IMR-90 (cell line): ENCODE measurements around the gene GSG1L. TPM values are rescaled to one million over a fixed set of nuclear protein-coding genes. Genes with fewer than 3 reads are reported as not detected.

Experiments used
- ATAC-seq: fragments of 200-7000 bp; cut with Tn5 transposase; 2 replicates; pipeline ENCODE4 v1.9.1; 2020; ENCODE audit warnings: low read depth, mild to moderate bottlenecking, moderate library complexity
- BruUV-seq: library from RNA; stranded (reverse); fragments of 400-500 nt; replicated peaks from 2 replicates; lab custom pipeline; 2021; lab: Mats Ljungman, UMichigan
- CTCF ChIA-PET: fragments of 300-600 bp; formaldehyde crosslinking; extraction: SDS; loops from one replicate; lab custom pipeline; 2021; ENCODE audit warnings: antibody characterized with exemption; lab: Yijun Ruan, JAX
- POLR2A ChIA-PET: fragments of 300-600 bp; sonication (Branson Sonifier 250); formaldehyde crosslinking; loops from one replicate; lab custom pipeline; 2022; ENCODE audit warnings: antibody characterized with exemption; ENCODE audit not compliant: unreplicated experiment; lab: Charles Lee
- DNase-seq: peaks from one replicate; pipeline ENCODE4 v3.0.0; 2013
- H2AFZ ChIP-seq: replicated peaks from 2 replicates; pipeline ENCODE3; 2013; ENCODE audit warnings: low read length, mild to moderate bottlenecking; ENCODE audit not compliant: poor library complexity
- H2AK5ac ChIP-seq: 2 replicates; pipeline ENCODE4 v1.6.1; 2013; ENCODE audit warnings: low read depth, low read length, inconsistent platforms
- H2AK9ac ChIP-seq: replicated peaks from 2 replicates; pipeline ENCODE3; 2013; ENCODE audit warnings: mild to moderate bottlenecking, low read depth, low read length, moderate library complexity; ENCODE audit not compliant: poor library complexity
- H2BK120ac ChIP-seq: 2 replicates; pipeline ENCODE4 v1.6.1; 2013; ENCODE audit warnings: low read depth, low read length, inconsistent platforms
- H2BK15ac ChIP-seq: 3 replicates; pipeline ENCODE4 v1.6.1; 2013; ENCODE audit warnings: low read depth, low read length, inconsistent platforms
- H2BK20ac ChIP-seq: 2 replicates; pipeline ENCODE4 v1.6.1; 2013; ENCODE audit warnings: low read depth, mild to moderate bottlenecking, inconsistent platforms, low read length, moderate library complexity
- H2BK5ac ChIP-seq: 2 replicates; pipeline ENCODE4 v1.6.1; 2013; ENCODE audit warnings: mild to moderate bottlenecking, low read depth, low read length, inconsistent platforms; ENCODE audit not compliant: poor library complexity, severe bottlenecking
- H3K14ac ChIP-seq: replicated peaks from 2 replicates; pipeline ENCODE4 v1.6.1; 2013; ENCODE audit warnings: low read depth, low read length, inconsistent platforms
- H3K18ac ChIP-seq: 2 replicates; pipeline ENCODE4 v1.6.1; 2013; ENCODE audit warnings: low read depth, low read length, control low read depth
- H3K23ac ChIP-seq: 2 replicates; pipeline ENCODE4 v1.6.1; 2013; ENCODE audit warnings: low read depth, low read length, inconsistent platforms
- H3K27ac ChIP-seq: 2 replicates; pipeline ENCODE4 v1.5.1; 2013; ENCODE audit warnings: mild to moderate bottlenecking, control low read depth, low read length; ENCODE audit not compliant: insufficient read depth
- H3K27me3 ChIP-seq: 2 replicates; pipeline ENCODE4 v1.6.1; 2013; ENCODE audit warnings: low read length; ENCODE audit not compliant: control insufficient read depth, insufficient read depth
- H3K36me3 ChIP-seq: 2 replicates; pipeline ENCODE4 v1.6.1; 2013; ENCODE audit warnings: low read length, mixed read lengths; ENCODE audit not compliant: control insufficient read depth, insufficient read depth
- H3K4ac ChIP-seq: 2 replicates; pipeline ENCODE4 v1.6.1; 2013; ENCODE audit warnings: low read depth, low read length, inconsistent platforms
- H3K4me1 ChIP-seq: 2 replicates; pipeline ENCODE4 v1.6.1; 2013; ENCODE audit warnings: low read length, mixed read lengths; ENCODE audit not compliant: control insufficient read depth, insufficient read depth
- H3K4me2 ChIP-seq: 2 replicates; pipeline ENCODE4 v1.6.1; 2013; ENCODE audit warnings: low read depth, mild to moderate bottlenecking, control low read depth, low read length, moderate library complexity
- H3K4me3 ChIP-seq: 2 replicates; pipeline ENCODE4 v1.5.1; 2013; ENCODE audit warnings: low read depth, mild to moderate bottlenecking, control low read depth, low read length, moderate library complexity; ENCODE audit not compliant: insufficient read depth
- H3K56ac ChIP-seq: 2 replicates; pipeline ENCODE4 v1.6.1; 2013; ENCODE audit warnings: low read length, inconsistent platforms; ENCODE audit not compliant: insufficient read depth; ENCODE audit errors: extremely low read depth
- H3K79me1 ChIP-seq, 2 experiments: 2 replicates each; pipeline ENCODE4 v1.6.1; 2013; ENCODE audit warnings: low read length in 2 of 2, inconsistent platforms in 1 of 2, low read depth in 1 of 2
- H3K9ac ChIP-seq: 2 replicates; pipeline ENCODE4 v1.6.1; 2013; ENCODE audit warnings: low read depth, low read length, control low read depth
- H3K9me1 ChIP-seq: 2 replicates; pipeline ENCODE4 v1.6.1; 2013; ENCODE audit warnings: low read length, inconsistent platforms; ENCODE audit not compliant: insufficient read depth
- H3K9me3 ChIP-seq: 2 replicates; pipeline ENCODE4 v1.6.1; 2013; ENCODE audit warnings: low read length; ENCODE audit not compliant: control insufficient read depth, insufficient read depth
- H4K20me1 ChIP-seq: 2 replicates; pipeline ENCODE4 v1.6.1; 2013; ENCODE audit warnings: low read length, inconsistent platforms; ENCODE audit not compliant: insufficient read depth
- H4K5ac ChIP-seq: 2 replicates; pipeline ENCODE4 v1.6.1; 2013; ENCODE audit warnings: mild to moderate bottlenecking, low read depth, low read length, control low read depth
- H4K8ac ChIP-seq, 2 experiments: 2 replicates each; pipeline ENCODE4 v1.6.1; 2013; ENCODE audit warnings: low read depth in 2 of 2, low read length in 2 of 2, control low read depth in 1 of 2, inconsistent platforms in 1 of 2
- H4K91ac ChIP-seq: 2 replicates; pipeline ENCODE4 v1.6.1; 2013; ENCODE audit warnings: low read depth, low read length, inconsistent platforms; ENCODE audit not compliant: insufficient read depth
- BHLHE40 ChIP-seq: fragments of 150-350 bp; IDR thresholded peaks from 2 replicates; pipeline ENCODE4 v1.6.1; 2016; ENCODE audit warnings: mild to moderate bottlenecking, low read depth, low read length
- CEBPB ChIP-seq: IDR thresholded peaks from 2 replicates; pipeline ENCODE4 v1.6.1; 2012; ENCODE audit warnings: low read depth, low read length, improper control_type of control experiment
- CHD1 ChIP-seq: IDR thresholded peaks from 2 replicates; pipeline ENCODE4 v1.6.1; 2012; ENCODE audit warnings: low read depth, low read length, improper control_type of control experiment
- MAFK ChIP-seq: IDR thresholded peaks from 2 replicates; pipeline ENCODE4 v1.6.1; 2012; ENCODE audit warnings: low read depth, low read length, improper control_type of control experiment
- MAZ ChIP-seq: IDR thresholded peaks from 2 replicates; pipeline ENCODE4 v1.6.1; 2012; ENCODE audit warnings: low read depth, mild to moderate bottlenecking, low read length, improper control_type of control experiment, moderate library complexity, borderline replicate concordance
- MXI1 ChIP-seq: IDR thresholded peaks from 2 replicates; pipeline ENCODE4 v1.6.1; 2012; ENCODE audit warnings: low read depth, mild to moderate bottlenecking, low read length, moderate library complexity, borderline replicate concordance
- POLR2A ChIP-seq: IDR thresholded peaks from 2 replicates; pipeline ENCODE4 v1.6.1; 2012; ENCODE audit warnings: mild to moderate bottlenecking, low read depth, low read length
- RAD21 ChIP-seq: IDR thresholded peaks from 2 replicates; pipeline ENCODE4 v1.6.1; 2012; ENCODE audit warnings: low read length, improper control_type of control experiment
- RCOR1 ChIP-seq: IDR thresholded peaks from 2 replicates; pipeline ENCODE4 v1.6.1; 2012; ENCODE audit warnings: mild to moderate bottlenecking, low read length, improper control_type of control experiment; ENCODE audit not compliant: insufficient replicate concordance
- RFX5 ChIP-seq: IDR thresholded peaks from 2 replicates; pipeline ENCODE4 v1.8.0; 2012; ENCODE audit warnings: low read depth, mild to moderate bottlenecking, low read length, moderate library complexity
- SMC3 ChIP-seq: fragments of 150-350 bp; IDR thresholded peaks from 2 replicates; pipeline ENCODE4 v1.6.1; 2016; ENCODE audit warnings: low read depth, mild to moderate bottlenecking, antibody characterized with exemption, low read length, moderate library complexity
- WGBS, 2 experiments: methylation state at CpG; one replicate each; pipeline versions ENCODE4 v1.1.5 to v1.1.7; 2013; ENCODE audit warnings: missing lambda C conversion rate in 2 of 2; ENCODE audit not compliant: insufficient read length in 1 of 2; ENCODE audit errors: extremely low coverage in 2 of 2; 5-methylcytosine and 5-hydroxymethylcytosine counted together
- dilution Hi-C: fragments of 300-500 bp; cut with HindIII; formaldehyde crosslinking; loops from one replicate; pipeline ENCODE4 v1.14.3; 2018; ENCODE audit warnings: low sequenced_read_pairs; ENCODE audit not compliant: unreplicated experiment
- in situ Hi-C: fragments of 300-500 bp; cut with MboI; formaldehyde crosslinking; loops from 3 replicates; pipeline ENCODE4 v1.14.3; 2019; ENCODE audit warnings: low sequenced_read_pairs, inconsistent platforms, mixed read lengths
- intact Hi-C: fragments of 100-400 bp; cut with micrococcal nuclease; formaldehyde crosslinking; loops from 2 replicates; pipeline ENCODE4 v1.10.0; 2022
- polyA plus RNA-seq, 3 experiments: library from polyadenylated mRNA; depleted of rRNA; stranded (reverse); fragments of >200 nt; gene quantifications; 2 replicates each; pipeline ENCODE4 v1.2.3, GENCODE V29; 2012; ENCODE audit warnings: low replicate concordance in 1 of 3
- total RNA-seq: library from RNA; depleted of rRNA; stranded (reverse); fragments of >200 nt; gene quantifications from 2 replicates; pipeline ENCODE4 v1.2.3, GENCODE V29; 2012
- TF ChIP-seq, protein P1 (sequence below): fragments of 150-350 bp; IDR thresholded peaks from 2 replicates; pipeline ENCODE4 v1.6.1; 2016; ENCODE audit warnings: low read depth, mild to moderate bottlenecking, low read length, moderate library complexity, borderline replicate concordance
- TF ChIP-seq, protein P2 (sequence below): conservative IDR thresholded peaks from 2 replicates; pipeline ENCODE4 v1.5.1; 2012; ENCODE audit warnings: mild to moderate bottlenecking, low read depth, low read length, improper control_type of control experiment
- TF ChIP-seq, protein P3 (sequence below): fragments of 150-350 bp; IDR thresholded peaks from 2 replicates; pipeline ENCODE4 v1.6.1; 2017; ENCODE audit warnings: mild to moderate bottlenecking, antibody characterized with exemption, low read length, low read depth

Gene GSG1L
- total and polyA plus RNA-seq, 2 of the 4 experiments (the other 2 are of a cell fraction), result not detected

DNA sequence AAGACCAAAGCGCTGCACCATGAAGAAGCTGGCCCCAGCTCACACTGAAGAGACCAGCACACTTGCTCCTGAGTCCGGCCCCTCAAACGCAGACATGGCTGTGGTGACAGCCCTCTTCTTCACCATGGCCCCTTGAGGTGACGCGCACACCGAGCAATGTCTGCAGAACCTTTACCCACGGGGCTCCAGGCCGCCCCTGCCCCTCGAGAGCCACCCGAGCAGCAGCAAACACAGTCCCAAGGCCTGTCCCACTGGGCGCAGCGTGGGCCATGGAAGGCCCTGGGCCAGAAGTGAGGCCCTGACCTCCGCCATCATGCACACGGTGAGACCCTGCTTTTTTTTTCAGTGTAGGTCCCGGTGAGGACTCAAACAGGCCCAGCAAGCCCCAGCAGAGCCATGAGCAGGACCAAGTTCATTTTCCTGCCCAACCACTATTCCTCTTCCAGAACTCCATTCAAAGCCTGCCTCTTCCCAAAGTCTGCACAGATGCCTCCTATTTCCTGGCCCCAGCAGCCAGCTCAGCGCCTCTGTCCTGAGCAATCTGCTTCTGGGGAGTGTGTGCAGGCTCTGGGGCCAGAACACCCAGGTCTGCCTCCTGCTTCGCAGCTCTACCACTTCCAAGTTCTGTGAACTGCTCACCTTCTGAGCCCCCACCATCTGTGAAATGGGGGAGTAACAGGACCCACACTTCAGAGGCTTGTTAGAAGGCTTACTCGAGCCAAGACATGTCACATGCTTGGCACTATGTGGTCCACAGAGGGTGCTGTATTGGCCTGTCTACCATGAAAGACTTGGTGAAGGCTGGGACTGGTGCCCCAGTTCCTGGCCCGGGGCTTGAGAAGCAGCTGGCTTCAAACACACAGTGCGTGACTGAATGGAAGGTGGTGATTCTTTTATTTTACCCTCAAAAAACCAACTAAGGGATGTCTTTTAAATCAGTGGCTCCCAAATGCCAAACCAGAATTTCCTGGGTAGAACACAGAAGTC is 35.7 kb upstream of the GSG1L start:
- ChIA-PET POLR2A (no interaction called here), CTCF (no interaction called here)
- H3K9me1 ChIP-seq, result no peaks in the 10 kb centered on the region; the same call in 1 of the 2 replicates
- no TSS peak for BruUV-seq
- H3K27me3 ChIP-seq, result no peaks in the 10 kb centered on the region
- dilution Hi-C loops, result no loop called here
- H3K4me3 ChIP-seq, result no peak overlapping the region
- DNase-seq, result no peak
- no peak overlapping the region for H3K18ac ChIP-seq
- H3K9ac ChIP-seq, result no peak overlapping the region
- intact Hi-C loops, result no loop called here
- H2BK15ac ChIP-seq, result no peak overlapping the region
- H3K9me3 ChIP-seq, result no peaks in the 10 kb centered on the region
- no peak overlapping the region for H2BK5ac ChIP-seq
- in situ Hi-C loops, result no loop called here
- H3K4me1 ChIP-seq, result no peaks in the 10 kb centered on the region
- peak overlapping the region; percentile 13 for H2AK9ac ChIP-seq
- no peak overlapping the region for H4K8ac ChIP-seq
- H3K23ac ChIP-seq, result no peak overlapping the region
- no peak overlapping the region for H3K14ac ChIP-seq
- H3K56ac ChIP-seq, result no peak overlapping the region
- no peak overlapping the region for H4K91ac ChIP-seq
- peaks cover 10 to 37% of the 10 kb centered on the region in 2 experiments; a peak in 3 of 4 replicates for H3K79me1 ChIP-seq
- no peak overlapping the region for H2AK5ac ChIP-seq
- WGBS, 2 experiments, result 89% methylated on average over 4 of the region's 20 CpGs; no CpG with 5 or more reads in 1 of the 2 experiments
- peaks cover 72% of the 10 kb centered on the region for H3K36me3 ChIP-seq
- no peak overlapping the region for H3K27ac ChIP-seq
- H3K4me2 ChIP-seq, result no peak overlapping the region
- no peak overlapping the region for H2AFZ ChIP-seq
- no peak overlapping the region for H4K5ac ChIP-seq
- ATAC-seq, result no peak
- H2BK120ac ChIP-seq, result no peak overlapping the region
- H4K20me1 ChIP-seq, result peaks cover 22% of the 10 kb centered on the region
- H3K4ac ChIP-seq, result no peak overlapping the region
- no peak overlapping the region for H2BK20ac ChIP-seq
- TF ChIP-seq RAD21 (no peak), POLR2A (no peak), CEBPB (no peak), SMC3 (no peak), RFX5 (no peak), RCOR1 (no peak), MXI1 (no peak), CHD1 (no peak), MAZ (no peak), BHLHE40 (no peak), MAFK (no peak)
- TF ChIP-seq, protein P1, sequence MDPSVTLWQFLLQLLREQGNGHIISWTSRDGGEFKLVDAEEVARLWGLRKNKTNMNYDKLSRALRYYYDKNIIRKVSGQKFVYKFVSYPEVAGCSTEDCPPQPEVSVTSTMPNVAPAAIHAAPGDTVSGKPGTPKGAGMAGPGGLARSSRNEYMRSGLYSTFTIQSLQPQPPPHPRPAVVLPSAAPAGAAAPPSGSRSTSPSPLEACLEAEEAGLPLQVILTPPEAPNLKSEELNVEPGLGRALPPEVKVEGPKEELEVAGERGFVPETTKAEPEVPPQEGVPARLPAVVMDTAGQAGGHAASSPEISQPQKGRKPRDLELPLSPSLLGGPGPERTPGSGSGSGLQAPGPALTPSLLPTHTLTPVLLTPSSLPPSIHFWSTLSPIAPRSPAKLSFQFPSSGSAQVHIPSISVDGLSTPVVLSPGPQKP, result no peak
- TF ChIP-seq, protein P2, sequence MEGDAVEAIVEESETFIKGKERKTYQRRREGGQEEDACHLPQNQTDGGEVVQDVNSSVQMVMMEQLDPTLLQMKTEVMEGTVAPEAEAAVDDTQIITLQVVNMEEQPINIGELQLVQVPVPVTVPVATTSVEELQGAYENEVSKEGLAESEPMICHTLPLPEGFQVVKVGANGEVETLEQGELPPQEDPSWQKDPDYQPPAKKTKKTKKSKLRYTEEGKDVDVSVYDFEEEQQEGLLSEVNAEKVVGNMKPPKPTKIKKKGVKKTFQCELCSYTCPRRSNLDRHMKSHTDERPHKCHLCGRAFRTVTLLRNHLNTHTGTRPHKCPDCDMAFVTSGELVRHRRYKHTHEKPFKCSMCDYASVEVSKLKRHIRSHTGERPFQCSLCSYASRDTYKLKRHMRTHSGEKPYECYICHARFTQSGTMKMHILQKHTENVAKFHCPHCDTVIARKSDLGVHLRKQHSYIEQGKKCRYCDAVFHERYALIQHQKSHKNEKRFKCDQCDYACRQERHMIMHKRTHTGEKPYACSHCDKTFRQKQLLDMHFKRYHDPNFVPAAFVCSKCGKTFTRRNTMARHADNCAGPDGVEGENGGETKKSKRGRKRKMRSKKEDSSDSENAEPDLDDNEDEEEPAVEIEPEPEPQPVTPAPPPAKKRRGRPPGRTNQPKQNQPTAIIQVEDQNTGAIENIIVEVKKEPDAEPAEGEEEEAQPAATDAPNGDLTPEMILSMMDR, result no peak
- TF ChIP-seq, protein P3, sequence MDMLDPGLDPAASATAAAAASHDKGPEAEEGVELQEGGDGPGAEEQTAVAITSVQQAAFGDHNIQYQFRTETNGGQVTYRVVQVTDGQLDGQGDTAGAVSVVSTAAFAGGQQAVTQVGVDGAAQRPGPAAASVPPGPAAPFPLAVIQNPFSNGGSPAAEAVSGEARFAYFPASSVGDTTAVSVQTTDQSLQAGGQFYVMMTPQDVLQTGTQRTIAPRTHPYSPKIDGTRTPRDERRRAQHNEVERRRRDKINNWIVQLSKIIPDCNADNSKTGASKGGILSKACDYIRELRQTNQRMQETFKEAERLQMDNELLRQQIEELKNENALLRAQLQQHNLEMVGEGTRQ, result no peak
